GM23338 (cell line): ENCODE data around the gene DDI2. TPM values are rescaled to one million over a fixed set of nuclear protein-coding genes. Genes with fewer than 3 reads are reported as not detected.

ENCODE experiments used
- ATAC-seq: fragments of 200-7000 bp; cut with Tn5 transposase; 3 replicates; pipeline ENCODE4 v1.9.1; 2020
- DNase-seq: peaks from one replicate; pipeline ENCODE4 v3.0.0-alpha.2; 2015; ENCODE audit warnings: low spot score
- H2AFZ ChIP-seq: fragments of 200-600 bp; sonication (generic); 2 replicates; pipeline ENCODE4 v1.8.0; 2016; ENCODE audit warnings: antibody characterized with exemption, mild to moderate bottlenecking, moderate library complexity
- H3F3A ChIP-seq: fragments of 200-600 bp; sonication (generic); replicated peaks from 2 replicates; pipeline ENCODE4 v1.8.0; 2017; ENCODE audit warnings: antibody characterized with exemption, mixed run types, low read depth
- H3K27ac ChIP-seq: fragments of 200-600 bp; sonication (generic); 2 replicates; pipeline ENCODE4 v1.6.1; 2016; ENCODE audit warnings: low read depth
- H3K27me3 ChIP-seq: fragments of 200-600 bp; sonication (generic); 2 replicates; pipeline ENCODE4 v1.8.0; 2016; ENCODE audit warnings: mild to moderate bottlenecking, mixed run types, moderate library complexity; ENCODE audit not compliant: insufficient read depth
- H3K36me3 ChIP-seq: fragments of 200-600 bp; sonication (generic); 2 replicates; pipeline ENCODE4 v1.8.0; 2016; ENCODE audit warnings: mild to moderate bottlenecking; ENCODE audit not compliant: insufficient read depth
- H3K4me1 ChIP-seq: fragments of 200-600 bp; sonication (generic); 2 replicates; pipeline ENCODE4 v1.8.0; 2016; ENCODE audit warnings: mild to moderate bottlenecking, moderate library complexity; ENCODE audit not compliant: insufficient read depth
- H3K4me2 ChIP-seq: fragments of 200-600 bp; sonication (generic); 2 replicates; pipeline ENCODE4 v1.7.1; 2017; ENCODE audit warnings: mixed run types
- H3K4me3 ChIP-seq: fragments of 200-600 bp; sonication (generic); 2 replicates; pipeline ENCODE4 v1.6.1; 2016; ENCODE audit warnings: mixed run types
- H3K79me2 ChIP-seq: fragments of 200-600 bp; sonication (generic); replicated peaks from 2 replicates; pipeline ENCODE4 v1.8.0; 2017; ENCODE audit warnings: mild to moderate bottlenecking; ENCODE audit not compliant: insufficient read depth
- H3K9me2 ChIP-seq: fragments of 200-600 bp; sonication (generic); 2 replicates; pipeline ENCODE4 v1.8.0; 2017; ENCODE audit not compliant: insufficient read depth
- H4K20me1 ChIP-seq: fragments of 200-600 bp; sonication (generic); replicated peaks from 2 replicates; pipeline ENCODE4 v1.8.0; 2017; ENCODE audit warnings: mild to moderate bottlenecking; ENCODE audit not compliant: insufficient read depth
- H3K27ac Mint-ChIP-seq: 2 replicates; pipeline ENCODE4 v1.8.0; 2020; ENCODE audit warnings: inconsistent platforms, mild to moderate bottlenecking, moderate library complexity, mixed read lengths
- H3K27me3 Mint-ChIP-seq: 3 replicates; pipeline ENCODE4 v1.8.0; 2022; ENCODE audit warnings: low read depth, mild to moderate bottlenecking, moderate library complexity, mixed read lengths, inconsistent platforms; ENCODE audit not compliant: insufficient read depth, poor library complexity
- H3K36me3 Mint-ChIP-seq: 3 replicates; pipeline ENCODE4 v1.8.0; 2021; ENCODE audit warnings: low read depth, mild to moderate bottlenecking, inconsistent platforms, moderate library complexity, mixed read lengths
- H3K4me1 Mint-ChIP-seq: 3 replicates; pipeline ENCODE4 v1.8.0; 2020; ENCODE audit warnings: mild to moderate bottlenecking, inconsistent platforms, mixed read lengths
- H3K4me3 Mint-ChIP-seq: 3 replicates; pipeline ENCODE4 v1.8.0; 2021; ENCODE audit warnings: moderate library complexity, mild to moderate bottlenecking, inconsistent platforms, mixed read lengths
- H3K9me3 Mint-ChIP-seq: 3 replicates; pipeline ENCODE4 v1.8.0; 2020; ENCODE audit warnings: moderate library complexity, mild to moderate bottlenecking, inconsistent platforms, mixed read lengths
- CREB1 ChIP-seq: fragments of 250-450 bp; sonication (Bioruptor Pico); IDR thresholded peaks from 2 replicates; pipeline ENCODE4 v1.5.0; 2020; ENCODE audit warnings: low read depth, mild to moderate bottlenecking, moderate library complexity
- CTCF ChIP-seq, 2 experiments: fragments of 200-600 bp in 1 of 2; sonication (generic) in 1 of 2; conservative IDR thresholded peaks; 2 replicates each; pipeline versions ENCODE4 v1.5.1 to v1.6.1; 2016 to 2017; ENCODE audit warnings: antibody characterized with exemption in 2 of 2, low read depth in 2 of 2, mild to moderate bottlenecking in 2 of 2, moderate library complexity in 1 of 2
- EZH2 ChIP-seq: fragments of 200-600 bp; sonication (generic); IDR thresholded peaks from one replicate; pipeline ENCODE4 v1.8.0; 2017; ENCODE audit warnings: antibody characterized with exemption, mild to moderate bottlenecking, low read depth; ENCODE audit not compliant: unreplicated experiment
- EZH2phosphoT487 ChIP-seq: fragments of 200-600 bp; sonication (generic); IDR thresholded peaks from one replicate; pipeline ENCODE4 v1.8.1; 2018; ENCODE audit warnings: antibody characterized with exemption; ENCODE audit not compliant: unreplicated experiment
- JUNB ChIP-seq: IDR thresholded peaks from one replicate; pipeline ENCODE4 v1.6.1; 2016; ENCODE audit warnings: antibody characterized with exemption; ENCODE audit not compliant: unreplicated experiment
- NANOG ChIP-seq: IDR thresholded peaks from 2 replicates; pipeline ENCODE4 v1.6.1; 2016; ENCODE audit warnings: antibody characterized with exemption, borderline replicate concordance
- POLR2AphosphoS5 ChIP-seq: IDR thresholded peaks from 2 replicates; pipeline ENCODE4 v1.6.1; 2016; ENCODE audit warnings: antibody characterized with exemption, low read depth
- STAT1 ChIP-seq: IDR thresholded peaks from one replicate; pipeline ENCODE4 v1.6.1; 2016; ENCODE audit warnings: antibody characterized with exemption; ENCODE audit not compliant: unreplicated experiment
- ZNF114 ChIP-seq: fragments of 250-450 bp; sonication (Bioruptor Pico); IDR thresholded peaks from 2 replicates; pipeline ENCODE4 v1.5.0; 2020; ENCODE audit warnings: mild to moderate bottlenecking, moderate library complexity
- ZNF331 ChIP-seq: fragments of 250-450 bp; sonication (Bioruptor Pico); IDR thresholded peaks from 2 replicates; pipeline ENCODE4 v1.5.0; 2020; ENCODE audit warnings: low read depth, mild to moderate bottlenecking, moderate library complexity
- polyA plus RNA-seq: library from polyadenylated mRNA; unstranded; fragments of >200 nt; fragmentation: Nextera tagmentation; extraction: Ambion mirVana; gene quantifications from 2 replicates; pipeline ENCODE4 v1.2.1, GENCODE V29; 2016
- total RNA-seq: library from RNA; depleted of rRNA; stranded (reverse); fragments of >200 nt; shearing (Covaris generic); gene quantifications from 2 replicates; pipeline ENCODE4 v1.2.3, GENCODE V29; 2014
- TF ChIP-seq, protein P1 (sequence below): fragments of 250-450 bp; sonication (Bioruptor Pico); IDR thresholded peaks from 2 replicates; pipeline ENCODE4 v1.5.0; 2020; ENCODE audit warnings: mild to moderate bottlenecking, moderate library complexity
- TF ChIP-seq, protein P2 (sequence below): IDR thresholded peaks from one replicate; pipeline ENCODE4 v1.6.1; 2018; ENCODE audit warnings: antibody characterized with exemption; ENCODE audit not compliant: unreplicated experiment
- TF ChIP-seq, protein P3 (sequence below): IDR thresholded peaks from 2 replicates; pipeline ENCODE4 v1.6.1; 2016; ENCODE audit warnings: antibody characterized with exemption

Gene DDI2
- total and polyA plus RNA-seq, 2 experiments from 2014 or later, result 8.0 to 43.3 TPM

DNA sequence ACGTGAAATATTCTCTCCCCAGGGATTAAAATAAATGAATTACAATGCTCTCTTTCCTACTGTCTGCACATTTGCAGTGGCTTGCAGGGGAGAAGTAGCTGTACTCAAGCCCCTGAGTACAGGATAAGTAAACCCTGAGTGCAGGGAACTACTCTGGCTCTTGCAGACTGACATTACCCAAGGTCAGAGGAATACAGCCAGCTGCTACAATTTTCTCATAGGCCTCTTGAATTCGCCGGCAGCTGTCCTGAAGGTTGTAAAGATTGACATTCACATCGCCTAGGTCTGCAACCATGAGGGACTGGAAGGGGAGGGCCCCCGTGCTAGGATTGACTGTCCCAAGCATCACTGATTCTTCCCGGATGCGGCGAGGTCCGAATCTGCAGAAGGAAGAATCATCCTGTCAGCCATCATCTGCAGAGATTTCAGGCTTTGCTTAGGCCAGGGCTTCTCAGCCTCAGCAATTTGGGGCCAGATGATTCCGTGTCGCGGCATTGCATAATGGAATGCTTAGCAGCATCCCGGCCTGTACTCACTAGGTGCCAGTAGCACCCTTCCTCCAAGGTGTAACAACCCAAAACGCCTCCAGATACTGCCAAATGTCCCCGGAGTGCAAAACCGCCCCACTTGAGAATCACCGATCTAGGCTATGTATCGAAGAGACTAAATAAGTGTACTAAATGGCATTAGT is 34.1 kb upstream of the DDI2 start:
- Histone ChIP-seq H3K27me3 (no peaks in the 10 kb centered on the region), H3K4me3 (no peak overlapping the region), H2AFZ (no peak overlapping the region), H3K36me3 (no peaks in the 10 kb centered on the region), H3K9me2 (no peaks in the 10 kb centered on the region), H3F3A (peaks cover 7% of the 10 kb centered on the region; the same call in 1 of the 2 replicates), H3K4me2 (no peak overlapping the region), H4K20me1 (no peaks in the 10 kb centered on the region), H3K79me2 (no peaks in the 10 kb centered on the region), H3K4me1 (no peaks in the 10 kb centered on the region), H3K27ac (no peak overlapping the region)
- Mint-ChIP-seq H3K4me1 (no peaks in the 10 kb centered on the region), H3K9me3 (no peaks in the 10 kb centered on the region; the same call in 2 of the 3 replicates), H3K4me3 (peak overlapping the region; percentile 74), H3K27ac (no peak overlapping the region), H3K27me3 (peaks cover 7% of the 10 kb centered on the region), H3K36me3 (peaks cover 5% of the 10 kb centered on the region; the same call in 2 of the 3 replicates)
- ATAC-seq (no peak), DNase-seq (no peak)
- TF ChIP-seq CTCF (conservative IDR thresholded peaks at IDR 0.05; ENCODE audit: low read depth in 2 of 2) (no peak), CREB1 (no peak), JUNB (no peak), EZH2 (no peak), NANOG (no peak), POLR2AphosphoS5 (no peak), EZH2phosphoT487 (no peak), ZNF114 (no peak), ZNF331 (CRISPR knock-in tag) (no peak), STAT1 (no peak)
- TF ChIP-seq, protein P1, sequence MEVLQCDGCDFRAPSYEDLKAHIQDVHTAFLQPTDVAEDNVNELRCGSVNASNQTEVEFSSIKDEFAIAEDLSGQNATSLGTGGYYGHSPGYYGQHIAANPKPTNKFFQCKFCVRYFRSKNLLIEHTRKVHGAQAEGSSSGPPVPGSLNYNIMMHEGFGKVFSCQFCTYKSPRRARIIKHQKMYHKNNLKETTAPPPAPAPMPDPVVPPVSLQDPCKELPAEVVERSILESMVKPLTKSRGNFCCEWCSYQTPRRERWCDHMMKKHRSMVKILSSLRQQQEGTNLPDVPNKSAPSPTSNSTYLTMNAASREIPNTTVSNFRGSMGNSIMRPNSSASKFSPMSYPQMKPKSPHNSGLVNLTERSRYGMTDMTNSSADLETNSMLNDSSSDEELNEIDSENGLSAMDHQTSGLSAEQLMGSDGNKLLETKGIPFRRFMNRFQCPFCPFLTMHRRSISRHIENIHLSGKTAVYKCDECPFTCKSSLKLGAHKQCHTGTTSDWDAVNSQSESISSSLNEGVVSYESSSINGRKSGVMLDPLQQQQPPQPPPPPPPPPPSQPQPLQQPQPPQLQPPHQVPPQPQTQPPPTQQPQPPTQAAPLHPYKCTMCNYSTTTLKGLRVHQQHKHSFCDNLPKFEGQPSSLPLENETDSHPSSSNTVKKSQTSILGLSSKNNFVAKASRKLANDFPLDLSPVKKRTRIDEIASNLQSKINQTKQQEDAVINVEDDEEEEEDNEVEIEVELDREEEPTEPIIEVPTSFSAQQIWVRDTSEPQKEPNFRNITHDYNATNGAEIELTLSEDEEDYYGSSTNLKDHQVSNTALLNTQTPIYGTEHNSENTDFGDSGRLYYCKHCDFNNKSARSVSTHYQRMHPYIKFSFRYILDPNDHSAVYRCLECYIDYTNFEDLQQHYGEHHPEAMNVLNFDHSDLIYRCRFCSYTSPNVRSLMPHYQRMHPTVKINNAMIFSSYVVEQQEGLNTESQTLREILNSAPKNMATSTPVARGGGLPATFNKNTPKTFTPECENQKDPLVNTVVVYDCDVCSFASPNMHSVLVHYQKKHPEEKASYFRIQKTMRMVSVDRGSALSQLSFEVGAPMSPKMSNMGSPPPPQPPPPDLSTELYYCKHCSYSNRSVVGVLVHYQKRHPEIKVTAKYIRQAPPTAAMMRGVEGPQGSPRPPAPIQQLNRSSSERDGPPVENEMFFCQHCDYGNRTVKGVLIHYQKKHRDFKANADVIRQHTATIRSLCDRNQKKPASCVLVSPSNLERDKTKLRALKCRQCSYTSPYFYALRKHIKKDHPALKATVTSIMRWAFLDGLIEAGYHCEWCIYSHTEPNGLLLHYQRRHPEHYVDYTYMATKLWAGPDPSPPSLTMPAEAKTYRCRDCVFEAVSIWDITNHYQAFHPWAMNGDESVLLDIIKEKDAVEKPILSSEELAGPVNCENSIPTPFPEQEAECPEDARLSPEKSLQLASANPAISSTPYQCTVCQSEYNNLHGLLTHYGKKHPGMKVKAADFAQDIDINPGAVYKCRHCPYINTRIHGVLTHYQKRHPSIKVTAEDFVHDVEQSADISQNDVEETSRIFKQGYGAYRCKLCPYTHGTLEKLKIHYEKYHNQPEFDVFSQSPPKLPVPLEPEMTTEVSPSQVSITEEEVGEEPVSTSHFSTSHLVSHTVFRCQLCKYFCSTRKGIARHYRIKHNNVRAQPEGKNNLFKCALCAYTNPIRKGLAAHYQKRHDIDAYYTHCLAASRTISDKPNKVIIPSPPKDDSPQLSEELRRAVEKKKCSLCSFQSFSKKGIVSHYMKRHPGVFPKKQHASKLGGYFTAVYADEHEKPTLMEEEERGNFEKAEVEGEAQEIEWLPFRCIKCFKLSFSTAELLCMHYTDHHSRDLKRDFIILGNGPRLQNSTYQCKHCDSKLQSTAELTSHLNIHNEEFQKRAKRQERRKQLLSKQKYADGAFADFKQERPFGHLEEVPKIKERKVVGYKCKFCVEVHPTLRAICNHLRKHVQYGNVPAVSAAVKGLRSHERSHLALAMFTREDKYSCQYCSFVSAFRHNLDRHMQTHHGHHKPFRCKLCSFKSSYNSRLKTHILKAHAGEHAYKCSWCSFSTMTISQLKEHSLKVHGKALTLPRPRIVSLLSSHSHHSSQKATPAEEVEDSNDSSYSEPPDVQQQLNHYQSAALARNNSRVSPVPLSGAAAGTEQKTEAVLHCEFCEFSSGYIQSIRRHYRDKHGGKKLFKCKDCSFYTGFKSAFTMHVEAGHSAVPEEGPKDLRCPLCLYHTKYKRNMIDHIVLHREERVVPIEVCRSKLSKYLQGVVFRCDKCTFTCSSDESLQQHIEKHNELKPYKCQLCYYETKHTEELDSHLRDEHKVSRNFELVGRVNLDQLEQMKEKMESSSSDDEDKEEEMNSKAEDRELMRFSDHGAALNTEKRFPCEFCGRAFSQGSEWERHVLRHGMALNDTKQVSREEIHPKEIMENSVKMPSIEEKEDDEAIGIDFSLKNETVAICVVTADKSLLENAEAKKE (CRISPR knock-in tag), result no peak
- TF ChIP-seq, protein P2, sequence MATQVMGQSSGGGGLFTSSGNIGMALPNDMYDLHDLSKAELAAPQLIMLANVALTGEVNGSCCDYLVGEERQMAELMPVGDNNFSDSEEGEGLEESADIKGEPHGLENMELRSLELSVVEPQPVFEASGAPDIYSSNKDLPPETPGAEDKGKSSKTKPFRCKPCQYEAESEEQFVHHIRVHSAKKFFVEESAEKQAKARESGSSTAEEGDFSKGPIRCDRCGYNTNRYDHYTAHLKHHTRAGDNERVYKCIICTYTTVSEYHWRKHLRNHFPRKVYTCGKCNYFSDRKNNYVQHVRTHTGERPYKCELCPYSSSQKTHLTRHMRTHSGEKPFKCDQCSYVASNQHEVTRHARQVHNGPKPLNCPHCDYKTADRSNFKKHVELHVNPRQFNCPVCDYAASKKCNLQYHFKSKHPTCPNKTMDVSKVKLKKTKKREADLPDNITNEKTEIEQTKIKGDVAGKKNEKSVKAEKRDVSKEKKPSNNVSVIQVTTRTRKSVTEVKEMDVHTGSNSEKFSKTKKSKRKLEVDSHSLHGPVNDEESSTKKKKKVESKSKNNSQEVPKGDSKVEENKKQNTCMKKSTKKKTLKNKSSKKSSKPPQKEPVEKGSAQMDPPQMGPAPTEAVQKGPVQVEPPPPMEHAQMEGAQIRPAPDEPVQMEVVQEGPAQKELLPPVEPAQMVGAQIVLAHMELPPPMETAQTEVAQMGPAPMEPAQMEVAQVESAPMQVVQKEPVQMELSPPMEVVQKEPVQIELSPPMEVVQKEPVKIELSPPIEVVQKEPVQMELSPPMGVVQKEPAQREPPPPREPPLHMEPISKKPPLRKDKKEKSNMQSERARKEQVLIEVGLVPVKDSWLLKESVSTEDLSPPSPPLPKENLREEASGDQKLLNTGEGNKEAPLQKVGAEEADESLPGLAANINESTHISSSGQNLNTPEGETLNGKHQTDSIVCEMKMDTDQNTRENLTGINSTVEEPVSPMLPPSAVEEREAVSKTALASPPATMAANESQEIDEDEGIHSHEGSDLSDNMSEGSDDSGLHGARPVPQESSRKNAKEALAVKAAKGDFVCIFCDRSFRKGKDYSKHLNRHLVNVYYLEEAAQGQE, result no peak
- TF ChIP-seq, protein P3, sequence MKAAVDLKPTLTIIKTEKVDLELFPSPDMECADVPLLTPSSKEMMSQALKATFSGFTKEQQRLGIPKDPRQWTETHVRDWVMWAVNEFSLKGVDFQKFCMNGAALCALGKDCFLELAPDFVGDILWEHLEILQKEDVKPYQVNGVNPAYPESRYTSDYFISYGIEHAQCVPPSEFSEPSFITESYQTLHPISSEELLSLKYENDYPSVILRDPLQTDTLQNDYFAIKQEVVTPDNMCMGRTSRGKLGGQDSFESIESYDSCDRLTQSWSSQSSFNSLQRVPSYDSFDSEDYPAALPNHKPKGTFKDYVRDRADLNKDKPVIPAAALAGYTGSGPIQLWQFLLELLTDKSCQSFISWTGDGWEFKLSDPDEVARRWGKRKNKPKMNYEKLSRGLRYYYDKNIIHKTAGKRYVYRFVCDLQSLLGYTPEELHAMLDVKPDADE, result no peak
